Activated B cell treated with CpG ODN at 0.5 μM for 24 hours (primary cell): ENCODE data around the gene RNPS1. TPM values are rescaled to one million over a fixed set of nuclear protein-coding genes. Genes with fewer than 3 reads are reported as not detected.

Source experiments
- ATAC-seq: fragments of 200-7000 bp; cut with Tn5 transposase; one replicate; pipeline ENCODE4 v1.10.0; 2021; ENCODE audit warnings: low read depth, mild to moderate bottlenecking, moderate library complexity
- CTCF ChIA-PET: fragments of 350-600 bp; sonication (Branson Sonifier 250); formaldehyde crosslinking; loops from one replicate; lab custom pipeline; 2021; ENCODE audit warnings: antibody characterized with exemption; lab: Charles Lee
- POLR2A ChIA-PET: fragments of 350-600 bp; sonication (Branson Sonifier 250); formaldehyde crosslinking; loops from one replicate; lab custom pipeline; 2021; ENCODE audit warnings: antibody characterized with exemption; lab: Charles Lee
- DNase-seq: peaks from one replicate; pipeline ENCODE4 v3.0.0; 2022
- H3K27ac Mint-ChIP-seq: one replicate; pipeline ENCODE4 v1.8.0; 2020; ENCODE audit warnings: mixed read lengths
- H3K27me3 Mint-ChIP-seq: one replicate; pipeline ENCODE4 v1.8.0; 2021; ENCODE audit warnings: mixed read lengths
- H3K36me3 Mint-ChIP-seq: one replicate; pipeline ENCODE4 v1.8.0; 2021; ENCODE audit warnings: low read depth, mixed read lengths
- H3K4me1 Mint-ChIP-seq: one replicate; pipeline ENCODE4 v1.8.0; 2021; ENCODE audit warnings: mixed read lengths
- H3K4me3 Mint-ChIP-seq: one replicate; pipeline ENCODE4 v1.8.0; 2020; ENCODE audit warnings: mild to moderate bottlenecking, mixed read lengths
- H3K9me3 Mint-ChIP-seq: one replicate; pipeline ENCODE4 v1.8.0; 2020; ENCODE audit warnings: mixed read lengths
- CTCF ChIP-seq: fragments of 200-600 bp; IDR thresholded peaks from one replicate; pipeline ENCODE4 v1.8.0; 2022; ENCODE audit warnings: antibody characterized with exemption, mild to moderate bottlenecking
- intact Hi-C: fragments of 100-400 bp; cut with micrococcal nuclease; formaldehyde crosslinking; loops from one replicate; pipeline ENCODE4 v1.15.1; 2024
- total RNA-seq: library from RNA; stranded (reverse); gene quantifications from 2 replicates; pipeline ENCODE4 v1.2.3, GENCODE V29; 2022

Gene RNPS1
- total RNA-seq, 1 donor from 2014 or later, result 232 TPM

GRCh38 chr16:2277466-2278271 lies 9.7 kb upstream of the RNPS1 start:
- POLR2A ChIA-PET, result no interaction called here
- intact Hi-C loops, result no loop called here
- H3K4me1 Mint-ChIP-seq, result no peaks in the 10 kb centered on the region
- H3K9me3 Mint-ChIP-seq, result no peaks in the 10 kb centered on the region
- peaks cover 2% of the 10 kb centered on the region for H3K36me3 Mint-ChIP-seq
- no peak overlapping the region for H3K27ac Mint-ChIP-seq
- H3K4me3 Mint-ChIP-seq, result no peak overlapping the region
- TF ChIP-seq CTCF, result no peak
- ATAC-seq (no peak), DNase-seq (no peak)
- CTCF ChIA-PET, result no interaction called here
- H3K27me3 Mint-ChIP-seq, result no peaks in the 10 kb centered on the region

GRCh38 chr16:2276368-2277195 lies 8.7 kb upstream of the RNPS1 start:
- H3K4me3 Mint-ChIP-seq, result no peak overlapping the region
- no peak for ATAC-seq
- H3K9me3 Mint-ChIP-seq, result no peaks in the 10 kb centered on the region
- ChIA-PET CTCF (no interaction called here), POLR2A (no interaction called here)
- no peak overlapping the region for H3K27ac Mint-ChIP-seq
- TF ChIP-seq CTCF, result no peak
- DNase-seq, result no peak
- intact Hi-C loops, result no loop called here
- no peaks in the 10 kb centered on the region for H3K27me3 Mint-ChIP-seq
- peaks cover 2% of the 10 kb centered on the region for H3K36me3 Mint-ChIP-seq
- H3K4me1 Mint-ChIP-seq, result no peaks in the 10 kb centered on the region

- Mint-ChIP-seq H3K27ac (no peak overlapping the region), H3K4me3 (no peak overlapping the region), H3K4me1 (no peaks in the 10 kb centered on the region), H3K27me3 (no peaks in the 10 kb centered on the region), H3K9me3 (no peaks in the 10 kb centered on the region), H3K36me3 (peaks cover 2% of the 10 kb centered on the region)
- no peak for DNase-seq
- POLR2A ChIA-PET, result no interaction called here
- TF ChIP-seq CTCF, result no peak
- intact Hi-C loops, result no loop called here
- ATAC-seq, result no peak
- CTCF ChIA-PET, result no interaction called here
Measured at GRCh38 chr16:2275476-2276367, 7.8 kb upstream of the RNPS1 start.

DNA sequence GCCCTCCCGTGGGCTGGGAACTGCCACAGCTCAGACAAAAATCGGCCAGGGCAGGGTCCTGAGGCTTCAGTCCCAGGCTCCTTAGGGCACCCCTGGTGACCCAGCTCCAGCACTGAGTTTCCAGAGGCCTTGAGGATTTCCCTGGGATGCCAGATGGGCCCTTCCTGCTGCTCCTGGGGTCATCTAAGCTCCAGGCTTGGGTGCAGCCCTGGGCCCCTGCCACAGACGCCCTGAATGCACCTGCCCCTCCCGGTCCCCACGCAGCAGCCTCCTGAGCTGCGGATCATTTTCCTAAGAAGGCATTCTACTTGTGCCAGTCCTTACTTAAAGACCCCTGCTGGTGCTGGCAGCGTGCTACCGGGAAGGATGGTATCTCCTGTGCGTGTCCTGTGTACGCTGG lies 6.0 kb upstream of the RNPS1 start:
- ATAC-seq, result no peak
- no peak for DNase-seq
- ChIA-PET POLR2A (no interaction called here), CTCF (no interaction called here)
- Mint-ChIP-seq H3K36me3 (peaks cover 2% of the 10 kb centered on the region), H3K27ac (no peak overlapping the region), H3K9me3 (no peaks in the 10 kb centered on the region), H3K4me1 (peaks cover 9% of the 10 kb centered on the region), H3K27me3 (no peaks in the 10 kb centered on the region), H3K4me3 (no peak overlapping the region)
- TF ChIP-seq CTCF, result no peak
- intact Hi-C loops, result no loop called here
